ENCODE data around the gene STK24.

Gene STK24

DNA sequence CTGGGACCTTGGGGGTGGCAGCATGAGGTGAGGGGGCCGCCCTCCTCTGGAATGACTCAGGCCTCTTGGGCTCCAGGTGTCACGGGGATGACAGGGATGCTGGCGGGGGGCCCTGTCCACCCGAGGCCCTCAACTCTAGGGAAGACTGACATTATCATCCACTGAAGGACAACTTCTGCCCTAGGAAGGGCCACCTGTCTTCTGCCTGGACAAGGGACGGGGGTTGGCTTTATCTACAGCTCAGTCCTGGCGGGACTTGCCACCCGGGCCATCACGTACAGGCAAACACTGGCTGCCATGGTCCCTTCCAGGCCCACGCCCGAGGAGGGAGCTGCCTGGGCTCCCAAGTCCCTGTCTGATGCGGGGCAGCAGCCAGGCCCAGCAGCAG lies 130.7 kb downstream of the STK24 start:
- no peak for DNase-seq

- no peak for DNase-seq
Observed at GRCh38 chr13:98445340-98446233, 131.3 kb downstream of the STK24 start.

DNA sequence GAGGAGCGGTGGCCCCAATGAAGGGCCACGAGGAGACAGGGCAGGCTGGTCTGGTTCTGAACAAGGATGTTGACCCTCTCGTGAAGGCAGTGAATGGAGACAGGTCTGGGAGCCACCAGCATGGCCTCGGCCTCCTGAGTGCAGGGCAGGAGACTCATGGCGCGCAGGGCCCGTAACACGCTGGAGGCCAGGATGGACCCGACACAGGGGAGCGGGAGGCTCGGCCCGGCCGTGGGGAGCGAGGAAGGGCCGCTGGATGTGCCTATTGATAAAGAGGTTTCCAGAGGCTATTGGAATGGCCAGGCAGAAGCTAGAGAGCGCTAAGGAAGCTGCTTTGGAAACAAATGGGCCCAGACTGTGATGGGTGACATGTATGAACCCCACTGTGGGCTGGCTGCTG lies 132.5 kb downstream of the STK24 start:
- DNase-seq, result no peak

GRCh38 chr13:98443800-98444325 lies 133.0 kb downstream of the STK24 start:
- no peak for DNase-seq

GRCh38 chr13:98443329-98443728 lies 133.6 kb downstream of the STK24 start:
- no peak for DNase-seq

- DNase-seq, result no peak
Observed at GRCh38 chr13:98442391-98443230, 134.3 kb downstream of the STK24 start.

DNA sequence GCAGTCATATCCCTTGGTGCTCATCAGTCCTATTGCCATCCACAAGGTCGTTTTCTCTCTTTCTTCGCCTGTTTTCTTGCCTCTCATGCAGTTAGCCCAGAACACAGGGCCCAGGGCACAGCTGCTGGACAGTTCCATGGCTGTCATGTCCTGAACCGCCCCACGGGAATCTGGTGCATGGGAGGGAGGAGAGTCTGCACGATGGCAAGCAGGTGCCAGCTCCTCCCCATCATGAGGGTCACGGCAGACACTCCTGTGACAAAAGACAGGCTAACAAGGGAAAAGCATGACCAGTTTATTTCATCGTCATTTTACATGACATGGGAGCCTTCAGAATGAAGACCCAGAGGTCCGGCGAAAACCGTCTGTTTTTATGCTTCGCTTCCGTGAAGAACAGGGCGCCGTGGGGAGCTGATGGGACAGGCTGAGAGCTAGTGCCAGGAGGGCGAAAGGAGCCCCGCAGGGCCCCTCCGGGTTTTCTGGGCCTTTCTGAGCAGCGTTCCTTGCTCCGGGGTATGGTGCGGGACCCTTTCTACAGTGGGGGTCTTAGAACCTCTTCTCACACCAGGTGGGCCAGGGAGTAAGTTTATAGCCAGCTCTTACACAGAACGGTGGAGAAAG lies 135.7 kb downstream of the STK24 start:
- DNase-seq, result no peak

DNA sequence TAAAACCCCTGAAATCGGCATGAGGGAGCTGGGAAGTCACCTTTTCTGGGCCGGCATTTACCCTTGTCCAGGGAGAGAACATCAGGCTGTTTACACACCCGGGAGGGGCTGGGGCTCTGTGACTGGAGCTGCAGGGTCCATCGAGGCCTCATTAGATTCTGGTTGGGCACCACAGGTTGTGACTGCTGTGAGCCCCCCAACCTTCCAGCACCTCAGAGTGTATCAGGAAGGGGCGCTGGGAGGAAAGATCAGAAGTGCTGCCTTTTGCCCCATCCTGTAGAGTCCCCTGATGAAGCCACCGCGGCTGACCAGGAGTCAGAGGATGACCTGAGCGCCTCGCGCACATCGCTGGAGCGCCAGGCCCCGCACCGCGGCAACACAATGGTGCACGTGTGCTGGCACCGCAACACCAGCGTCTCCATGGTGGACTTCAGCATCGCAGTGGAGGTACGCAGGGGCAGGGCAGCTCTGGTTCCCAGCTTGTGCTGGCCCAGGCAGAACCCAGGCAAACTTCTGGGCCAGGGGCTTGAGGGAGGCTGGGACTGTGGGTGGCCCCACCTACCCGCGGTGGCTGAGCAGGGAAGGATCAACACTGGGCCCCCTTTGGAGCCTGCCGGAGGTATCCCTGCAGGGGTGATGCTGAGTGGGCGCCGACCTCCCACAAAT lies 136.4 kb downstream of the STK24 start:
- DNase-seq, result no peak

GRCh38 chr13:98439896-98440295 lies 137.0 kb downstream of the STK24 start:
- no peak for DNase-seq

DNA sequence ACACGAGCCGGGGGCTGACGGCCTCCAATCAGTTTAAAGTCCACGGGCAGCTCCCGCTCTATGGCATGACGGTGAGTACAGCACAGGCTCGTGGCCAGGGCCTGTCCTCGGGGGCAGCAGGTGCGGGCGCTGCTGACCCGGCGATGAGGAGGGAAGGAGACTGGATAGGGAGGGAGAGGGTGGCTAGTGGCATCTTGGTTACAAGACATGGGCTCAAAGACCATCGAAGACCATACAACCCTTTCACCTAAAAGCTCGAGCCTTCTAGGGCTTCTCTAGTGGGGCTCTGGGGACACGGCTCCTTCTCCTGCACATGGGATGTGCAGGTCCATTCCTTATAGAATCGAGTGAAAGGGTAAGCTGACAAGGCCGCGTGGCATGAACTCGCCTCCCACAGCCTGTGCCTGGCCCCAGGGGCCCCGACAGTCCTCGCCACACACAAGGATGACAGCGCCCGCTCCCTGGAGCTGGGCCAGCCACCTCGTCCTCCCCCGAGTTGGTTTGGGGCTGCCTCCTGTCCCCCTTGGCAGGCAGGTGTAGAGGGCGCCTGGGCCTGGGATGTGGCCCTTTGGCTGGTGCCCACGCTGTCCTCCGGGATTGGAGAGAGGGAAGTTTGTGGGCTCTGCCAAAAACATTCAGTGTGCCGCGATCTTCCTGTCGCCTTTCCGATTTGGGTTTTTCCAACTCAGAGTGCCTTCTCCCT lies 137.6 kb downstream of the STK24 start:
- no peak for DNase-seq

DNA sequence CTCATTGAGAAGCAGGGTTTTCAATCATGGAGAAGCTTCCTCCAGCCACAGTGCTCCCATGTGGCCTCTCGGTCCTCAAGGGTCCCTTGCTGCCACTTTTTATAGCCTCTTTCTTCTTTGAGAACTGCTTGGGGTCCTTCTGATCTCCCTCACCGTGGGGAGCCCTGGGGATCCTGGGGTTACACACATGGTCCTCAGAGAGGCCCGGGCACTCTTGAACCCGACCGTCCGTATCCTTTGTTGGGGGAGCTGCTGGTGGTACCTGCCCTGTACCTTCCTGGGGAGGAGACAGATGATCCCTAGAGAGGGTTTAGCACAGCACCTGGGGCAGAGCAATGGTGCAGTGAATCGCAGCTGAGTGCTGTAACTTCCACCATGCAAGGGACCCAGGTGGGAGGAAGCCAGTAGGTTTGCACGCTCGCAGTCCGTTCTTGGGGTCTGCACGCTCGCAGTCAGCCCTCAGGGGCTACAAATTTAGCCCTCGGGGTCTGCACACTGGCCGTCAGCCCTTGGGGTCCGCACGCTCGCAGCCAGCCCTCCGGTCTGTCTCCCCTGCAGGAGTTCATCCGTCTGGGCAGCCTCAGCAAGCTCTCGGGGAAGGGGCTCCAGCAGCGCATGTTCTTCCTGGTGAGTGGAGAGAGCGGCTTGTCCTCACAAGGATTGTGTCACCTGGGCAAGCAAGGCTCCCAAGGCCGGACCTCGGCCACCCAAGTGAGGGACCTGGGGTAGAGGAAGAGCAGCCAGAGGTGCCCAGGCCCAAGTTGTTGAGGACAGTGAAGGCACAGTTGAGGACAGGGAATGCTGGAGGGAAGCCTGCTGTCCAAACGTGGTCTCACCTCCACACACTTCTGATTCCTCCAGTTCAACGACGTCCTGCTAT lies 138.4 kb downstream of the STK24 start:
- DNase-seq, result no peak

- no peak for DNase-seq
Observed at GRCh38 chr13:98436233-98436910, 140.5 kb downstream of the STK24 start.

- DNase-seq, result no peak
Observed at GRCh38 chr13:98435376-98435775, 141.5 kb downstream of the STK24 start.

DNA sequence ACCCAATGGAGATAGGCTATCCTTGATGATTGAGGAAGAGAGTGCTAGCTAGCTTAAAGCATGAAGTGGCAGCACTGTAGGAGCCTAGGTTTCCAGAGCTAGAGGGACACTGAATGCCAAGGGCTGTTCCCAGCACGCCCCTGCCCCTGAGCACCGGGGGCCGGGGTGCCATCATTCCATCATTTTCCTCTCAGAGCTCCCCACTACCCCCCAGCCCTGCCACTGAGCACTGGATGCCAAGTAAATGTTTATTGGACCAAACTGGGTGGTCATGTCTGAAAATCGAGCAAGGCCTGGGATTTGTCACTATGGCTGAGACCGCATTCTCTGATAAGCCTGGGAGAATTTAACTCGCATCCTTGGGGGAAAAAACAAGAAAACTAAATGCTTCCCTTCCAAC lies 142.8 kb downstream of the STK24 start:
- no peak for DNase-seq

- no peak for DNase-seq
Observed at GRCh38 chr13:98433654-98434053, 143.3 kb downstream of the STK24 start.

DNA sequence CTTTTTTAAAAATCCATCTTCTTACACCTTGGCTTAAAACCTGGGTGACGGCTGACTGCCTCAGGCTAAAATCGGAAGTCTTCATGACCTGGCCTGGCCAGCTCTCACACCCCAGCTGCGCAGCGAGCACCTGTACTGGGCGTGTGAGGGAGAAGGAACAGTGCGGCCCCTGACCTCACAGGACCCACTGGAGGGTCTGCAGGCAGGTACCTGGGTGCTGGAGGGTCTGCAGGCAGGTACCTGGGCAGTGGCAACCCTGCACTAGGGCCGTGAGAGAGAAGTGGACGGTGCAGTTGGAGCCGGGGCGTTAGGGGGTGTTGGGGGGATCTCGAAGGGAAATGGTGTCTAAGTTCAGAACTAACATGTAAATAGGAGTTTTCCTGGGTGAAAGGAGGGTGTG lies 144.3 kb downstream of the STK24 start:
- no peak for DNase-seq

DNA sequence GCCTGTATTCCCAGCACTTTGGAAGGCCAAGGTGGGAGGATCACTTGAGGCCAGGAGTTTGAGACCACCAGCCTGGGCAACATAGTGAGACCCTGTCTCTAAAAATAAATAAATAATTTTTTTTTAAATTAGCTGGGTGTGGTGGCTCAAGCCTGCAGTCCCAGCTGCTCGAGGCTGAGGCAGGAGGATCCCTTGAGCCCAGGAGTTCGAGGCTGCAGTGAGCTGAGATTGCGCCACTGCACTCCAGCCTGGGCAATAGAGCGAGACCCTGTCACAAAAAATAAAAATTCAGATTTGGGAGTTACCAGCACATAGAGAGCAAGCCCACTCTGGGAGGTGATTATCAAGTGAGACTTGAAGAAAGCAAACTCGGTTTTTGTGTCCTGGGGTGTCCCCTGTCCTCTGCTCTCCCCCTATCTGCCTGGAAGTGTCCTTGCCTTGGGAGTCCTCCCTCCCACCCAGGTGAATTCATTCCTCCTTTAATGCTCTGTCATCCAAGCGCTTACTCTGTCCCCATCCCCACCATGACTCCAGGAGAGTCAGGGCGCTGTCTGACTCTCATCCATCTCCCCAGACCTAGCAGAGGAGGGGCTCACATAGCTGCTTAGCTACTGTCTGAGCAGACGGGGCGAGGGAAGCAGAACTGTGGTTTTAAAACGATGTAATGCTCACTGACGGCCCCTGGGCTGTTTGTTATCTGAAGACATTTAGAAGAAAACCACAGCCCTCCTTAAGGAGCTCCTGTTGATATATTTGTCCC lies 146.8 kb downstream of the STK24 start:
- DNase-seq, result no peak

GRCh38 chr13:98429531-98429930 lies 147.4 kb downstream of the STK24 start:
- DNase-seq, result no peak

- DNase-seq, result no peak
Observed at GRCh38 chr13:98429081-98429480, 147.8 kb downstream of the STK24 start.

Data from NCI-H2029 treated with DMSO at 0.1 percent for 48 hours (cell line).